Activated CD8-positive, alpha-beta memory T cell treated with anti-CD3 and anti-CD28 coated beads, Interleukin-2, amount 50 U/mL, for 48 hours (primary cell): Measurements from ENCODE around the gene MLXIP.

ENCODE experiments used
- DNase-seq: peaks from one replicate; pipeline ENCODE4 v3.0.0-alpha.2; 2020

The MLXIP gene

DNA sequence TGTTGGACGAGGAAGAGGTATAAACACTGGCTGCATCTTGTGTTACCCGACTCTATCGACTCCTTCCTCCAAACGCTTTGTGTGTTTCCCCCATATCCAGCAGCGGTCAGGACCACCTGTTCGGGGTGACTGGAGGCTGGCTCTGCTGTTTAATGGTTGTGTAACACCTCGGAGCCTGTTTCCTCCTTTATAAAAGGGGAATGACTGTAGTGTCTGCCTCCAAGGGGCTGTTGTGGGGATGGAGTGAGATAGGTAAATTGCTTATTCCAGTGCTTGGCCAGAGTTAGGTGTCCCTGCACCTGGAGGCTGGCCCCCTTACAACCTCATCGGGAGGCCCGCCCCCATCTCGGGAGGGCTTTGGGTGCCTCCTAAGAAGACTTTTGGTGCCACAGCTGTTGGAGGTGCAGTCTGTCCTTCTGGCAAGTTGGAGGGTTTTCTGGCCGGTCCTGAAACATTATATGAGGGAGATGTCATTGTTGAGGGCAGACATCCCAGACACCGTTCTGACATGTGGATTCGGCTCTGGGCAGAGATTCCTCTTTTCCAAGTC is 1.1 kb downstream of the MLXIP start:
- no peak for DNase-seq

DNA sequence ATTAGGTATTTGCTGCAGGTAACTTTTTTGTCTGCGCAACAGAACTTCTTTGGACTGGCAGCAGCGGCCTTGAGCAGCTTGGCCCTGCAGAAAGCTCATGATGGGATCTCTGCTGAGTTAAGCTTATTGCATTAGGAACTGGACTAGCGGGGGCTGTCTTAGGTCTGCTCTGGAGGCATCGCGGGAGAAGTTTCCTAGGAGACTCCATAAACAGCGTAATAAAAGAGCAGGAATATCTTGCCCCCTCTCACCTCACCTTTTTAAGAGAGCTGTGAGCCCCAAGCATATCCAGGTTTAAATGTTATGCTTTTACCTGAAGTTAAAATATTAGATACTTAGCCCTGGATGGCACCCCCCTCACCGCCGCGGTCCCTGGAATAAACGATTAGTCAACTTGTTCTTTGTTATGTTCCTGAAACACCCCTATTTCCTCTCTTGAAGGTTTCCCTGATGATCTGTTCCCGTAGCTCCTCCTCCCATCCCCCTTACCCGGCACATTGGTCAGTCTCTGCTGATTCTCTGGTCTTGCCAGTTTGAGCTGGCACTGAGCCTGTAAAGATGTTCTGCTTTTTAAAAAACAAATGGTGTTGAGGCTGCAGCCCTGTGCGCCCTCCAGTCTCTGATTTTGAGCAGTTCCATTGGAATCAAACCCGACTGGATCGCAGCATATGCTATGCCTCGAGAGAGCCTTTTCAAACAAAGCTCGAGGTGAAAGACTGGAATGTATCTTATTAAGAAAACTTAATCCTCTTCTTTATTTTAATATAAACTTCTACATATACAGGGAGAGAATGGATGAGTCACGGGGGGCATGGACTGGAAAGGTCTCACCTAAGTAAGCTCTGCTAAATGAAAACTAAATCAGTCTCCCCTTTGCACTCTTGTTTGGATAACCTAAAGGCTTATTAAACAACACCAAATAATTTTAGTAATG is 1.9 kb downstream of the MLXIP start:
- DNase-seq, result no peak

DNA sequence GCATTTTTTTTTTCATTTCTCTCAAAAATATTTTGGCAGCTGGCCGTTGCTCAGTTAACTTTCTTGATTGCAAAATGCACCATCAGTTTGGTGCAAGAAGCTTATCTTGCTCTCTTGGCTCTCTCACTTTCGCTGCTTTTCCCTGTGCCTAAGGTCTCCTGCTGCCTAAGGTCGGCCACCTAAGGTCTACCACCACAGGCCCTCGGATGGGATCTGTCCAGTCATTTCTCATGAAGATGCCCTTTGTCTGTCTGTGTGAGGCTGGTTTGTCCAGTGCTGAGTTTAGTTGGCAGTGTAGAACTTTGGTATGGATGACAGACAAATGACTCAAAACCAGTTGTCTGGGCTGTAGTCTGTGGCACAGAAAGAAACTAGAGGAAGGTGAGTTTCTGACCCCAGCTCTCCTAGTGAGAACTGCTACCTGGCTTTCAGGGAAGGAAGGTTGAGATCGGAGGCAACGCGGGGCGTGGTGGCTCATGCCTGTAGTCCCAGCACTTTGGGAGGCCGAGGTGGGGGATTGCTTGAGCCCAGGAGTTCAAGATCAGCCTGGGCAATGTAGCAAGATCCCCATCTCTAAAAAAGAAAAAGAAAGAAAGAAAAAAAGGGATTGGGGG is 2.6 kb downstream of the MLXIP start:
- DNase-seq, result no peak

DNA sequence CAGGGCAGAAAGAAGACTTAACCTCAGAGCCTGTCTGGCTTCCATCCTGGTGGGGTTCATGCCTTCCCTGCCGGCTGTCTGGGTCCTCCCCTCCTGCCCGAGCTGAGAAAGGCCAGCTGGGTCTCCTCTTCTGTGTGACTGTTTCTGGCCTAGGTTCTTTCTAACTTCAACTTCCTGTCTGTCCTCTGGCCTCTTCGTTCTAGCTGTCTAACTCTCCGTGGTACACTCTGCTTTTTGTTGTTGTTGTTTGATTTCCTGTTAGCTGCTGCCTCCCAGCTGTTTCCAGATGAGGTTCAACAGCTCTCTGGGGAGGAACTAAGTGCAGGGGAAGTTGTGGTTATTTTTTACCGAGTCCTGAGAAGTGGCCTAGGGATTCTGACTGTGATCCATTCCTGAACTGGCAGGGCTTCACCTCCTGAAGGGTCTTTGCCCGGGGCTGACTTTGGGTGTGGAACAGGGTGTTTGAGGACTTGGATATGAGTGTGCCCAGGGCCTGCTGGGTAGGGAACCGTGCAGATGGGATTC is 3.2 kb downstream of the MLXIP start:
- DNase-seq, result no peak

DNA sequence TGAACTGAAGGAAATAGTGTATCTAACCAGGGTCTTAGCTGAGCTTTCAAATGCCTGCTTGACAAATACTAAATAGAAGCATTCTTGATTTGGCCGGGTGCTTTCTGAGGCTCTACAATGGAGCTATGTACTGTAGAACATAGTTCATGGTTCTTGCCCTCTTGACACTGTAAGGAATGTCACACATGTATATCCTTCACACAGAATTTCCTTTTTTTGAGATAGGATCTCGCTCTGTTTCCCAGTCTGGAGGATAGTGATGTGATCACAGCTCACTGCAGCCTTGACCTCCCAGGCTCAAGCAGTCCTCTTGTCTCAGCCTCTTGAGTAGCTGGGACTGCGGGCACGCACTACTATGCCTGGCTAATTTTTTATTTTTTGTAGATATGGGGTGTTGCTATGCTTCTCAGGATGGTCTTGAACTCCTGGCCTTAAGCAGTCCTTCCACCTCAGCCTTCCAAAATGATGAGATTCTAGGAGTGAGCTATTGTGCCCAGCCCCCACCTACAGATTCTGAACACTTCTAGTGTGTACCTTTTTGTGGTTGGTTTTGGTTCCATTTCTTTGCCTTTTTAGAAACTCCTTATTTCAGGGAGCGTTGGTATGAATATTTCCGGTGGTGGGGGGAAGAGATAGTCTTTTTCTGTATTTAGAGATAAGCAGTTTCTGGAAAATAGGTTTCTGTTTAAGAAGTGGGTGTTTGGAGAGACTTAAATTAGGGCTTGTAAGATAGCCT is 4.2 kb downstream of the MLXIP start:
- DNase-seq, result no peak

DNA sequence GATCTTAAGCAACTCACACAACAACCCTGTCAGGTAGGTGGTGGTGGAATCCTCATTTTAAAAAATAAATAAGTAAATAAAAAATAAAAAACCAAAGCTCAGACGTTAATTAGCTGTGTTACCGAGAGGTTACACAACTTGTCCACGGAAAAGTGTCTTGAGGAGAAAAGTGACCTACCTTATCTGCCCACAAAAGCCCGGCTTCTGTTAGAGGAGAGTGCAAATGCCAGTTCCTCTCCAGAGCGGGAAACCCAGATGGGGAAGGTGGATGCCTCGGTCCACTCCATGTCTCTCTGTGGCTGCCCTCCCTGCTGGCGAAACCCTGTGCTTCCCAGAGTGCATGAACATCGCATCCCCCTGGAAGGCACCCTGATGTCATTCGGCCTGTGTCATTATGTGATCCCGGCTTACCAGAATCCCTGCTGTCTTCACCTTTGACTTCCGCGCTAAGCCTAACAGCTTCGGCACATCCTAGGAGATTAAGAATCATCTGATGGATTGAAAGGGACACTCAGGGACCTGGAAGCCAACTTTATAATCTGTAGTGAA is 6.4 kb downstream of the MLXIP start:
- no peak for DNase-seq

DNA sequence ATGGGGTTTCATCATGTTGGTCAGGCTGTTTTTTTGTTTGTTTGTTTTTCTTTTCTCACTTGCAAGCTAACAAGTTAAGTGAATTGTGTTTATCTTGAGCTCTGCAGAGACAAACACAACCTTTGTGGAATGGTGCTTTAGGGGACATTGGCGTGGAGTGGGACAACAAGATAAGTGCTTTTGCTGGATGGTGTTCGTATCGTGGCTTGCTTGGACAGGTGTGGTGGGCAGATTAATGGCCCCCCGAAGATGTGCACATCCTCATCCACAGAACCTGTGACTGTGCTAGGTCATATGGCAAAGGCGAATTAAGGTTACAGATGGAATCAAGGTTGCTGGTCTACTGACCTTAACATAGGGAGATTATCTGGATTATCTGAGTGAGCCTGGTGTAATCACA is 7.0 kb downstream of the MLXIP start:
- DNase-seq, result no peak

DNA sequence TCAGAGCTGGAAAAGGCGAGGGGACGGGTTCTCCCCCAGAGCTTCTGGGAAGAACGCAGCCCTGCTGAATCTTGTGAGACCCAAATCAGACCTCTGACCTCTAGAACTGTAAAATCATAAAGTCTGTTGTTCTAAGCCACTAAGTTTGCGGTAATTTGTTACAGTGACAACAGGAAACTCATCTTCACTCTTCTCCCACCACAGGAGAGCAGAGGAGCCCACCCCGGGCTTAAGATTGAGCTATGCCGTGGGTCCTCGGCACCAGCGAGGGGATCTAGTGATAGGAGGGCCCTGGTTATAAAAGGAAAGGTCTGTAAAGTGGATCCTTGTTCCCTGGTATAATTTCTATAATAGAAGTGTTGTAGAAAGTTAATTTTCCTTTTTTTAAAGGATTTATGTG is 7.6 kb downstream of the MLXIP start:
- DNase-seq, result no peak

DNA sequence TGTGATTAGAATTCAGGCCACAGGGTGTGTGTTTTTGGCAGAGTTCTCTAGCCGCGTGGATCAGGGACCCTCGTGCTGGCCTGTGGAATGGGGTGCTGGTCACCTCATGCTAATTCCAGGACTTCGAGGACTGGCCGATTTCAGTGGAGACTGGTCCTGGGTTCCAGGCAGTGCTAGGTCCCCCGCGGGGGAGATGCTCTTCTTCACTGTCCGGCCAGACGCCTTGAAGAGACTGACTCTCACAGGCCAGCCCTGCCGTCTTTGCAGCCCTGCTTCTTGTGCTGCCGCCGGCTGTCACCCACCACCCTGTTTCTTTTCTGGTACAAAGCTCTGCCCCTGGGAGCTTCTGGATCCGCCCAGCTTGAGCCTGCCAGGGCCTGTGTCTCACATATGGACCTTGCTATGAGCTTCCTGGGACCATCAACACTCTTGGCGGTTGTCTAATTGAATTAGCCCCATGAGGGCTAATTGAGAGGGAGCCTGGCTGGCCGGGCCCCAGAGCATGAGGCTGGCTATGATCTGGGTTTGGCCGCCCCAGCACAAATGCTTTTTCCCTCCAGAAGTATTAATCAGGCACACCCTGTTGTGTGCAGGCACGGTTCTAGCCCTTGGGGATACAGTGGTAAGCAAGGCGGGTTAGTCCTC is 8.2 kb downstream of the MLXIP start:
- DNase-seq, result no peak

DNA sequence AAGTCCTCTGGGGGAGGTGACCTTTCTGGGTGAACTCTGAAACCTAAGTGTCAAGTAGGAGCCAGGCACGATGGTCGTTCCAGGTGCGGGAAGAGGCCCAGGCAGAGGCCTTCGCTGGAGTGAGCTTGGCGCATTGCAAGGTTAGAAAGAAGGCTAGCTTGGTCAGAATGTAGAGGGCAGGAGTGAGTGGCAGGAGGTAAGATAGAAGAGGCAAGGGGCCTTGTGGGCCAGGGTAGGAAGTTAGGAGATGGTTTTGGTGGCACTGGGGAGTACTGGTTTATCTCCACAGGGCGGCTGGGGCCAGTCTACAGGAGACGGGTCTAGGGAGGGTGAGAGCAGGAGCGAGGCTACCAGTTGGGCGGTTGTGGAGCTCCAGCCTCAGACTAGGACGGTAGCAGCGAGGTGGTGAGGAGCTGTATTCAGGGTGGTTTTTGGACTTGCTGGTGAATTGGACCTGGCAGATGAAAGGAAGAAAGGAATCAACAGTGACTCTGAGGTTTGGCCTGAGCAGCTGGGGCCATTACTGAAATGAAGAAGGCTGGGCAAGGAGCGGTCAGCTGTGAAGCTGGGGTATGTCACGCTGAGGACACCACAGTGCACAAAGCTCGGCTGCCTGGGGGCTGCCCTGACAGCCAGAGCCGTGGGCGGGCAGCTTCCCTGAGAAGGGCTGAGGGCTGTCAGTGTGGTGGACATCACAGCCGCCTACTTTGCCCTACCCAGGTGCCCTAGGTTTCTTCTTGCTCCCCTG is 9.0 kb downstream of the MLXIP start:
- DNase-seq, result no peak

DNA sequence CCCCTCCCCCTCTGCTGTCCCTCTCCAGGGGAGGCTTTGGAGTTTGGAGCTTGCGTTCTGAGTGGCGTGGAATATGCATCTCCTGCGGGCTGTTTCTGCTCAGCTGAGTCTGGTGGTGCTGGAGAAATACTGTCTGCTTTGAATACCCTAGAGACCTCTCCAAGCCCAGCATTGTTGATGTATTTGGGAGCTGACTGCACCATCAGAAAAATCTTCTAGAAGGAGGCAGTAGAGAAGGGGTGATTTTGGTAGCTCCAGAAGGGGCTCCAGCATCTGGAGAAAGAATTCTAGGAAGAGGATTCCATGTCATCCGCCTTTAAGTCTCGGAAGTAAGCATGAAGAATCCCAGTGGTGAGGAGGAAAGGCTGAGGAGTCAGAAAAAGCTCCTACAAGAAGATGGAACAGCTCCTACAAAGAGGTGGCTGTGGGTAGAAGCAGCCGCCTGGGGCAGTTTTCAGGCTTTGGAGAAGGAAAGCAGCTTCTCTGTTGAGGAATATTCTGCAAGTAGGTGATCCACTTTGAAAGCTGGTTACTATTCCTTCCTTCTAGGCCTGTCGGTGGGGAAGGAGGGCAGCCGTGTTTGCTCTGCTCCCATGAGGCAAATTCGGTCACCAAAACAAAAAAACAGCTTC is 9.7 kb downstream of the MLXIP start:
- no peak for DNase-seq

DNA sequence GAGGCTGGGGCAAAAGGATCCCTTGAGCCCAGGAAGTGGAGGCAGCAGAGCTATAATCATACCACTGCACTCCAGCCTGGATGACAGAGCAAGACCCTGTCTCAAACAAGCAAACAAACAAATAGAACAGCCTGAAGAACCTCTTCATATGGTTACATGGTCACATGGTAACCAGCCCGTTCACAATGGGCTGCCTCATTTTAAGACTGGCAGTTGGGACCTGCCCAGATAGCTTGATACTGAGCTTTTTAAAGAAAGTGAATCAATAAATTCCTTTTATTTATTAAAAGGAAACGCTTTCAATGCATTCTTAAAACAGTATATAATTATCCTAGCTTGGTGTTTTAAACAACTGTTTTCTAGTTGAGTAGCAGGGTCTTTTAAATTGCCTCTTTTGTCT is 10.5 kb downstream of the MLXIP start:
- no peak for DNase-seq

DNA sequence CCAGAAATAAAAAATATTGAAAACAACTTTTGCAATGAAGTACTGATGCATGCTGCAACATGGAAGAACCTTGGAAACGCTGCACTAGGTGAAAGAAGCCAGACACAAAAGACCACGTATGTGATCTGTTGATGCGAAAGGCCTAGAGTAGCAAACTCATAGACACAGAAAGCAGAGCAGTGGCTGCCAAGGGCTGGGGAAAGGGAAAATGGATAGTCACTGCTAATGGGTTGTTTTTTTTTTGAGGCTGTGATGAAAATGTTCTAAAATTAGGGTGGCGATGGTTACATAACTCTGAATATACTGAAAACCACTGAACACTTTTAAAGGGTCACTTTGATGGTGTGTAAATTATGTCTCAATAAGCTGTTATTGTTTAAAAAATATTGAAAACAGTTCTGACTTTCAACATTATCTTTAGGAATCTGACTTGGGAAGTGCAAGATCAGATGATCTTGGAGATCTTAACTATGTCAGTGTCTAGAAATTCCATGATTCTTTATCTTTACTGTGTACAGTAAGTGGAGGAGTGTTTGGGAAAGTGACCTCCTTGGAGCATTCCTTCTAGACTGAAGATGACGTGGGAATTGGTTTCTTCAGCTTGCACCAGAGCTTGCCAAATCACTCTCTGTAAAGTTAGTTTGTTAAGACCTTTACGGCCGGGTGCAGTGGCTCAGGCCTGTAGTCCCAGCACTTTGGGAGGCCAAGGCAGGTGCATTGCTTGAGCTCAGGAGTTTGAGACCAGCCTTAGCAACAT is 12.4 kb downstream of the MLXIP start:
- no peak for DNase-seq

DNA sequence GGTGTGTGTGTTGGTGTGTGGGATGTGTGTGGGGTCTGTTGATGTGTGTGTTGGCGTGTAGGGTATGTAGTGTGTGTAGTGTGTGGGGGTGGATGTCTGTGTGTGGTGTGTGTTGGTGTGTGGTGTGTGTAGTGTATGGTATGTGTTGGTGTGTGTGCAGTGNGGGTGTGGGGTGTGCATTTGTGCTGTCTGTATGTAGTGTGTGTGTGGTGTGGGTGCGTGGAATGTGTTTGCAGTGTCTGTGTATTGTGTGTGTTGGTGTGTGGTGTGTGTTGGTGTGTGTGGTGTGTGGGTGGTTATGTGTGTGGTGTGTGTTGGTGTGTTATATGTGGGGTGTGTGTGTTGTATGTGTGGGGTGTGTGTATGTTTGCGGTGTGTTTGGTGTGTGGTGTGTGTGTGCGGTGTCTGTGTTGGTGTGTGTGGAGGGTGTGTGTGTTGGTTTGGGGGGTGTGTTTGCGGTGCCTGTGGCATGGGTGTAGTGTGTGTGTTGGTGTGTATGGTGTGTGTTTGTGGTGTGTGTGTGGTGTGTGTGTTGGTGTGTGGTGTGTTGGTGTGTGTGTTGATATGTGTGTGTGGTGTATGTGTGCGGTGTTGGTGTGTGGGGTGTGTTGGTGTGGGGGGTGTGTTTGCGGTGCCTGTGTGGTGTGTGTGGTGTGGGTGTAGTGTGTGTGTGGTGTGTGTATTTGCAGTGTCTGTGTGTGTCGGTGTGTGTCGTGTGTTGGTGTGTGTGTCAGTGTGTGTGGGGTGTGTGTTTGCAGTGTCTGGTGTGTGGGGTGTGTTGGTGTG is 14.7 kb downstream of the MLXIP start:
- DNase-seq, result no peak

DNA sequence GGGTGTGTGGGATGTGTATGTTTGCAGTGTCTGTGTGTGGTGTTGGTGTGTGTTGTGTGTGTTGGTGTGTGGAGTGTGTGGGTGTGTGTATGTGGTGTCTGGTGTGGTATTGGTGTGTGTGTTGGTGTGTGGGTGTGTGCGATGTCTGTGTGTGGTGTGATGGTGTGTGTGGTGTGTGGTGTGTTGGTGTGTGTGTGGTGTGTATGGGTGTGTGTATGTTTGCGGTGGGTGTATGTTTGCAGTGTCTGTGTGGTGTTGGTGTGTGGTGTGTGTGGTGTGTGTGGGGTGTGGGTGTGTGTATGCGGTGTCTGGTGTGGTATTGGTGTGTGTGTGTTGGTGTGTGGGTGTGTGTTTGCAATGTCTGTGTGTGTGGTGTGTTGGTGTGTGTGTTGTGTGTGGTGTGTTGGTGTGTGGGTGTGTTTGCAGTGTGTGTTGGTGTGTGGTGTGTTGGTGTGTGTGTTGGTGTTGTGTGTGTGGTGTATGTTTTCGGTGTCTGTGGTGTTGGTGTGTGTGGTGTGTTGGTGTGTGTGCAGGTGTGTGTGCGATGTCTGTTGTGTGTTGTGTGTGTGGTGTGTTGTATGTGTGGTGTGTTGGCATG is 15.7 kb downstream of the MLXIP start:
- DNase-seq, result no peak

DNA sequence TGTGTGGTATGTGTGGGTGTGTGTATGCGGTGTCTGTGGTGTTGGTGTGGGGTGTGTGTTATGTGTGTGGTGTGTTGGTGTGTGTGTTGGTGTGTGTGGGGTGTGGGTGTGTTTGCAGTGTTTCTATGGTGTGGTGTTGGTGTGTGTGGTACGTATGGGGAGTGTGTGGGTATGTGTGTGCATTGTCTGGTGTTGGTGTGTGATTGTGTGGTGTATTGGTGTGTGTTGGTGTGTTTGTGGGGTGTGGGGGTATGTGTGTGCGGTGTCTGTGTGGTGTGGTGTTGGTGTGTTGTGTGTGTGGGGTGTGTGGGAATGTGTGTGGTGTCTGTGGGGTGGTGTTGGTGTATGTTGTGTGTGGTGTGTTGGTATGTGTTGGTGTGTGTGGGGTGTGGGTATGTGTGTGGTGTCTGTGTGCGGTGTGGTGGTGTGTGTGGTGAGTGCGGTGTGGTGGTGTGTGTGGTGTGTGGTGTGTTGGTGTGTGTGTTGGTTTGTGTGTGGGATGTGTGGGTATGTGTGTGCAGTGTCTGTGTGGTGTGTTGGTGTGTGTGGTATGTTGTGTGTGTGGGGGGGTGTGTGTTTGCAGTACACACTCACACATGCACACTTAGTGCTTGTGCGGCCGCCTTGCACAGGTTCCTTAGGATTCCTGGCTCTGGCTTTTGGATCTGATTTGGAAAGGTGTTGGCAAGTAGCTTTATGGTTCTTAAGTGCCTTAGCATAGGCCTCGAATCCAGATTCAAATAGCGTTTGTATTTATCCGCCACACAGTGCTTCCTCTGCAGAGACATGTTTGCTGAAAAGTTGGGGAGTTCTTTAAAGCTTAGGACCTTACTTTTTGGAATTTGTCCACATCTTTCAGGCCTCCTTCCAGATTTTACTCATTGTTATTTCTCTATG is 16.4 kb downstream of the MLXIP start:
- no peak for DNase-seq

DNA sequence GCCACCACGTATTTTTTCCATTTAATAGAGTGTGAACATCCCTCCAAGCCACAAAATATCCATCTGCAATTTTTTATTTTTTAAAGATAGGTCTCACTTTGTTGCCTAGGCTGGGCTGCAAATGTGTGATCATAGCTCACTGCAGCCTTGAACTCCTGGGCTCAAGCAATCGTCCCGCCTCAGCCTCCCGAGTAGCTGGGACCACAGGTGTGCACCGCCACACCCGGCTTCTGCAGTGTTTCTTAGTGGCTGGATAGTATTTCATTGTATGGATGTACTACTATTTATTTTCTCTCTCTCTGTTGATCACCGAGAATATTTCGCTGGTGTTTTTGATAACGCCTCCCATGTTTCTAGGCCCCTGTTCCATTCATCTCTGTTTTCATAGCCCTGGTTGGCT is 17.5 kb downstream of the MLXIP start:
- DNase-seq, result no peak

DNA sequence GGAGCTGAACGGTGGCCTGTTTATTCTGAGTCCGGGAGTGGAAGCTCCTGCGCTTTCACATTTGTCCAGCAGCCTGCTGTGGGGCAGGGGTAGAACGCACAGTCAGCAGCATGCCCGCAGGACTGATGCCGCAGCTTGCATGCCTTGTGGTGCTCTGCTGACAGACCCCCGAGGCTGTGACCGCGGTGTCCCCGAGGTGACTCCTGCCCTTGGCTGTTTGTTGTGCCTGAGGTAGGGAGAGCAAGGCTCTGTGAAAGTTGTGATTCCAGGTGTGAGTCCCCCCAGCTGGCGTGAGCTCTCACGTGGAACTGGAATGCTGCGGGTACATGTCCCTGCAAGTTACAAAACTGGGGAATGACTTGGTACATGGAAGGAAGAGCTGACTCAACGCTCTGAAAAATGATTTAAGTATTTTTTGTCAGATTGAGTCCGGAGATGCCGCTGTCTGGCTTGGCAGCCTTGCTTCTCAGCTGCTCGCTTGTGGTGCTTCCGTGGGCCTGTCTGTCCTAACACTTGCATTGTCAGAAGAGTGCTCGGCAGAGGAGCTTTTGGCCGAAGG is 18.1 kb downstream of the MLXIP start:
- no peak for DNase-seq
